ENCODE results near the gene PTPN7. TPM values are rescaled to one million over a fixed set of nuclear protein-coding genes. Genes with fewer than 3 reads are reported as not detected.

The PTPN7 gene
- total and polyA plus RNA-seq, 2 experiments from 2014 or later: 0.41 TPM; not detected in 1

- no peak overlapping the region for H2AFZ ChIP-seq
- no peak overlapping the region for H3K4me3 ChIP-seq
- H3K9me3 ChIP-seq (ENCODE audit: low read depth): no peaks in the 10 kb centered on the region
- TF ChIP-seq EZH2 (IDR thresholded peaks at IDR 0.05; ENCODE audit: borderline replicate concordance) (no peak), EZH2phosphoT487 (IDR thresholded peaks at IDR 0.05; ENCODE audit: low read depth, severe bottlenecking, unreplicated experiment) (no peak)
- TF ChIP-seq, protein P1, sequence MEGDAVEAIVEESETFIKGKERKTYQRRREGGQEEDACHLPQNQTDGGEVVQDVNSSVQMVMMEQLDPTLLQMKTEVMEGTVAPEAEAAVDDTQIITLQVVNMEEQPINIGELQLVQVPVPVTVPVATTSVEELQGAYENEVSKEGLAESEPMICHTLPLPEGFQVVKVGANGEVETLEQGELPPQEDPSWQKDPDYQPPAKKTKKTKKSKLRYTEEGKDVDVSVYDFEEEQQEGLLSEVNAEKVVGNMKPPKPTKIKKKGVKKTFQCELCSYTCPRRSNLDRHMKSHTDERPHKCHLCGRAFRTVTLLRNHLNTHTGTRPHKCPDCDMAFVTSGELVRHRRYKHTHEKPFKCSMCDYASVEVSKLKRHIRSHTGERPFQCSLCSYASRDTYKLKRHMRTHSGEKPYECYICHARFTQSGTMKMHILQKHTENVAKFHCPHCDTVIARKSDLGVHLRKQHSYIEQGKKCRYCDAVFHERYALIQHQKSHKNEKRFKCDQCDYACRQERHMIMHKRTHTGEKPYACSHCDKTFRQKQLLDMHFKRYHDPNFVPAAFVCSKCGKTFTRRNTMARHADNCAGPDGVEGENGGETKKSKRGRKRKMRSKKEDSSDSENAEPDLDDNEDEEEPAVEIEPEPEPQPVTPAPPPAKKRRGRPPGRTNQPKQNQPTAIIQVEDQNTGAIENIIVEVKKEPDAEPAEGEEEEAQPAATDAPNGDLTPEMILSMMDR (IDR thresholded peaks at IDR 0.05; ENCODE audit: poor library complexity): no peak
- H4K20me1 ChIP-seq (ENCODE audit: insufficient read depth, poor library complexity, severe bottlenecking): no peaks in the 10 kb centered on the region
- WGBS (ENCODE audit: low lambda C conversion rate, missing lambda C conversion rate): 94% methylated on average over 7 of the region's 7 CpGs
- H3K9me2 ChIP-seq (replicated peaks; ENCODE audit: insufficient read depth): no peaks in the 10 kb centered on the region
- no peaks in the 10 kb centered on the region for H3K27me3 ChIP-seq
- H3K4me1 ChIP-seq (ENCODE audit: insufficient read depth): no peaks in the 10 kb centered on the region
- no peaks in the 10 kb centered on the region for H3K79me2 ChIP-seq
- DNase-seq (ENCODE audit: low spot score): no peak
- H3K27ac ChIP-seq: no peak overlapping the region
- no peak overlapping the region for H3K4me2 ChIP-seq
- no peaks in the 10 kb centered on the region for H3K36me3 ChIP-seq (replicated peaks; ENCODE audit: insufficient read depth, low read depth)
These were observed 42.2 kb upstream of the PTPN7 start for GRCh38 chr1:202202500-202203168.

GRCh38 chr1:202201971-202202370 is 41.6 kb upstream of the PTPN7 start:
- Histone ChIP-seq H3K4me2 (no peak overlapping the region), H3K4me3 (no peak overlapping the region), H4K20me1 (ENCODE audit: insufficient read depth, poor library complexity, severe bottlenecking) (no peaks in the 10 kb centered on the region), H3K9me3 (ENCODE audit: low read depth) (no peaks in the 10 kb centered on the region), H3K27ac (no peak overlapping the region), H2AFZ (no peak overlapping the region), H3K9me2 (replicated peaks; ENCODE audit: insufficient read depth) (no peaks in the 10 kb centered on the region), H3K4me1 (ENCODE audit: insufficient read depth) (no peaks in the 10 kb centered on the region), H3K36me3 (replicated peaks; ENCODE audit: insufficient read depth, low read depth) (no peaks in the 10 kb centered on the region), H3K27me3 (no peaks in the 10 kb centered on the region), H3K79me2 (no peaks in the 10 kb centered on the region)
- no peak for DNase-seq (ENCODE audit: low spot score)
- 86% methylated on average over 4 of the region's 4 CpGs for WGBS (ENCODE audit: low lambda C conversion rate, missing lambda C conversion rate)
- TF ChIP-seq, protein P1 (IDR thresholded peaks at IDR 0.05; ENCODE audit: poor library complexity): no peak
- TF ChIP-seq EZH2 (IDR thresholded peaks at IDR 0.05; ENCODE audit: borderline replicate concordance): no peak
- TF ChIP-seq EZH2phosphoT487 (IDR thresholded peaks at IDR 0.05; ENCODE audit: low read depth, severe bottlenecking, unreplicated experiment): no peak

DNA sequence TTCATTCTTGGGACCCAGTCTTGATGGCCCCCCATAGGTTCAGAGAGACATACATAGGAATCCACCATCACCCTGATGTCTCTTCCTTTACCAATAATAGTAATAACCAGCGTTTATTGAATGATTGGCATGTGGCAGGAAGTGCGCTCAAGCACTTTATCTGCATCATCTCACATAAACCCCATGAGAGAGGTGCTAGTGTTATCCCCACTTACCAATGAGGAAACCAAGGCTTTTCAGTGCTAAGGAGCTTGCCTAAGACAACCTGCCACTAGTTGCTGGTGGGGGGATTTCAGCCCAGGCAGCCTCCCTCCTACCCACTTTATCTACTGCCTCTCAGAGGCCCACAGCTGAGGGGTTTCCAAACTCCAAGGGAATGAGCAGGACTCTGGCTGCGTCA is 40.9 kb upstream of the PTPN7 start:
- Histone ChIP-seq H2AFZ (no peak overlapping the region), H3K4me1 (ENCODE audit: insufficient read depth) (no peaks in the 10 kb centered on the region), H3K4me3 (no peak overlapping the region), H4K20me1 (ENCODE audit: insufficient read depth, poor library complexity, severe bottlenecking) (no peaks in the 10 kb centered on the region), H3K9me3 (ENCODE audit: low read depth) (no peaks in the 10 kb centered on the region), H3K4me2 (no peak overlapping the region), H3K36me3 (replicated peaks; ENCODE audit: insufficient read depth, low read depth) (no peaks in the 10 kb centered on the region), H3K79me2 (no peaks in the 10 kb centered on the region), H3K27ac (no peak overlapping the region), H3K9me2 (replicated peaks; ENCODE audit: insufficient read depth) (no peaks in the 10 kb centered on the region), H3K27me3 (peaks cover 4% of the 10 kb centered on the region)
- no peak for TF ChIP-seq EZH2phosphoT487 (IDR thresholded peaks at IDR 0.05; ENCODE audit: low read depth, severe bottlenecking, unreplicated experiment)
- TF ChIP-seq, protein P1 (IDR thresholded peaks at IDR 0.05; ENCODE audit: poor library complexity): no peak
- TF ChIP-seq EZH2 (IDR thresholded peaks at IDR 0.05; ENCODE audit: borderline replicate concordance): no peak
- no peak for DNase-seq (ENCODE audit: low spot score)
- WGBS (ENCODE audit: low lambda C conversion rate, missing lambda C conversion rate): 94% methylated on average over 3 of the region's 3 CpGs
